Upper lobe of left lung (tissue), 6 donors: ENCODE measurements around the gene CCHCR1. TPM values are rescaled to one million over a fixed set of nuclear protein-coding genes. Genes with fewer than 3 reads are reported as not detected.

ENCODE experiments used
- ATAC-seq, 2 donors: fragments of 200-7000 bp; cut with Tn5 transposase; one replicate each; pipeline ENCODE4 v1.9.1; 2022; ENCODE audit warnings: mild to moderate bottlenecking in 2 of 2, moderate library complexity in 2 of 2; ENCODE audit not compliant: low FRiP score in 2 of 2
- DNase-seq, 2 donors: peaks; one replicate each; pipeline ENCODE4 v3.0.0-alpha.2; 2019 to 2020
- H3K27ac ChIP-seq, 4 donors: fragments of 200-600 bp; sonication (generic); one replicate each; pipeline ENCODE4 v1.5.1; 2016 to 2019
- H3K27me3 ChIP-seq, 4 donors: fragments of 200-600 bp; sonication (generic); one replicate each; pipeline ENCODE4 v1.5.1; 2017 to 2019
- H3K36me3 ChIP-seq, 4 donors: fragments of 200-600 bp; sonication (generic); one replicate each; pipeline ENCODE4 v1.5.1; 2016 to 2019
- H3K4me1 ChIP-seq, 4 donors: fragments of 200-600 bp; sonication (generic); one replicate each; pipeline ENCODE4 v1.5.1; 2018 to 2019
- H3K4me3 ChIP-seq, 4 donors: fragments of 200-600 bp; sonication (generic); one replicate each; pipeline ENCODE4 v1.5.1; 2017 to 2019; ENCODE audit warnings: mild to moderate bottlenecking in 2 of 4, moderate library complexity in 1 of 4
- H3K9me3 ChIP-seq, 4 donors: fragments of 200-600 bp; sonication (generic); one replicate each; pipeline ENCODE4 v1.5.1; 2018 to 2019
- CTCF ChIP-seq, 6 experiments: fragments of 450-650 bp in 4 of 6; fragments of 200-600 bp in 2 of 6; sonication (generic) in 2 of 6; IDR thresholded peaks; one replicate each; pipeline ENCODE4 v1.5.1; 2016 to 2019; ENCODE audit warnings: antibody characterized with exemption in 6 of 6
- EP300 ChIP-seq, 4 donors: sonication (generic); formaldehyde crosslinking; IDR thresholded peaks; one replicate each; pipeline ENCODE4 v1.5.1; 2017; ENCODE audit warnings: antibody characterized with exemption in 4 of 4, control low read depth in 2 of 4
- POLR2A ChIP-seq, 4 donors: fragments of 450-650 bp; IDR thresholded peaks; one replicate each; pipeline ENCODE4 v1.5.1; 2016 to 2017; ENCODE audit warnings: antibody characterized with exemption in 4 of 4, mild to moderate bottlenecking in 2 of 4
- POLR2AphosphoS5 ChIP-seq, 2 donors: sonication (generic); formaldehyde crosslinking; IDR thresholded peaks; one replicate each; pipeline ENCODE4 v1.5.1; 2017; ENCODE audit warnings: antibody characterized with exemption in 2 of 2
- WGBS, 2 donors: methylation state at CpG; one replicate each; pipeline ENCODE4 v1.1.5; 2017 to 2018; 5-methylcytosine and 5-hydroxymethylcytosine counted together
- total RNA-seq, 6 donors: library from RNA; depleted of rRNA in 4 of 6; stranded (reverse); fragments of >200 nt in 4 of 6; gene quantifications; one replicate each; pipeline versions ENCODE4 v1.1.0 to v1.2.1, GENCODE V29; 2016 to 2021
- donor health status: DM: no; HTN: no; CAD: no; lungs with moderate emphysema.
- donor health status: DM: no; HTN: yes; CAD: no; lungs with severe emphysema.

Gene CCHCR1
- total RNA-seq, 6 donors from 2014 or later = 5.5 to 83.8 (median 19.5) TPM

GRCh38 chr6:31126396-31127175 lies 31.0 kb downstream of the CCHCR1 start:
- Histone ChIP-seq H3K27me3 (no peaks in the 10 kb centered on the region), H3K4me3 (no peak overlapping the region), H3K27ac (no peak overlapping the region), H3K36me3 (no peaks in the 10 kb centered on the region), H3K4me1 (peaks cover 8 to 20% (median 16%) of the 10 kb centered on the region in 4 donors), H3K9me3 (no peaks in the 10 kb centered on the region)
- TF ChIP-seq CTCF (IDR thresholded peaks at IDR 0.05) (no peak), POLR2A (IDR thresholded peaks at IDR 0.05) (no peak), EP300 (IDR thresholded peaks at IDR 0.05) (no peak), POLR2AphosphoS5 (IDR thresholded peaks at IDR 0.05) (no peak)
- DNase-seq = no peak
- WGBS, 2 donors = 80 to 83% methylated on average over 13 to 16 of the region's 16 CpGs
- ATAC-seq = no peak

- DNase-seq (no peak), ATAC-seq (no peak)
- 67 to 74% methylated on average over 11 to 12 of the region's 12 CpGs for WGBS, 2 donors
- Histone ChIP-seq H3K27me3 (no peaks in the 10 kb centered on the region), H3K4me3 (no peak overlapping the region), H3K36me3 (no peaks in the 10 kb centered on the region), H3K4me1 (peaks cover 8 to 20% (median 16%) of the 10 kb centered on the region in 4 donors), H3K9me3 (no peaks in the 10 kb centered on the region), H3K27ac (no peak overlapping the region)
- TF ChIP-seq POLR2AphosphoS5 (IDR thresholded peaks at IDR 0.05) (no peak), CTCF (IDR thresholded peaks at IDR 0.05) (no peak), EP300 (IDR thresholded peaks at IDR 0.05) (no peak), POLR2A (IDR thresholded peaks at IDR 0.05) (no peak)
Observed at GRCh38 chr6:31125586-31126363, 31.8 kb downstream of the CCHCR1 start.

GRCh38 chr6:31125162-31125561 lies 32.4 kb downstream of the CCHCR1 start:
- Histone ChIP-seq H3K9me3 (no peaks in the 10 kb centered on the region), H3K4me1 (peaks cover 8 to 20% (median 16%) of the 10 kb centered on the region in 4 donors), H3K27me3 (no peaks in the 10 kb centered on the region), H3K4me3 (no peak overlapping the region), H3K36me3 (no peaks in the 10 kb centered on the region), H3K27ac (no peak overlapping the region)
- TF ChIP-seq POLR2A (IDR thresholded peaks at IDR 0.05) (no peak), POLR2AphosphoS5 (IDR thresholded peaks at IDR 0.05) (no peak), CTCF (IDR thresholded peaks at IDR 0.05) (no peak), EP300 (IDR thresholded peaks at IDR 0.05) (no peak)
- 36 to 54% methylated on average over 8 of the region's 8 CpGs for WGBS, 2 donors
- no peak for DNase-seq
- ATAC-seq = peak; percentile 30 to 45

GRCh38 chr6:31122791-31123706 lies 34.6 kb downstream of the CCHCR1 start:
- ATAC-seq (peak in 1 of 2 donors; percentile 82), DNase-seq (peak in 1 of 2 donors; percentile 54)
- peaks cover 8 to 19% (median 16%) of the 10 kb centered on the region in 4 donors for H3K4me1 ChIP-seq
- WGBS, 2 donors = 39 to 41% methylated on average over 15 to 16 of the region's 16 CpGs
- TF ChIP-seq CTCF (IDR thresholded peaks at IDR 0.05) (no peak), POLR2AphosphoS5 (IDR thresholded peaks at IDR 0.05) (no peak)
- H3K36me3 ChIP-seq = no peaks in the 10 kb centered on the region
- no peaks in the 10 kb centered on the region for H3K27me3 ChIP-seq
- H3K27ac ChIP-seq = peak overlapping the region in 1 of 4 donors; percentile 56
- H3K4me3 ChIP-seq = no peak overlapping the region
- no peaks in the 10 kb centered on the region for H3K9me3 ChIP-seq
